Gastrocnemius medialis (tissue), 4 donors: ENCODE data around the gene TRAPPC2L.

Experiments
- CTCF ChIP-seq, 5 experiments: fragments of 450-650 bp in 3 of 5; fragments of 200-600 bp in 2 of 5; sonication (generic) in 2 of 5; IDR thresholded peaks in 4 of 5; conservative IDR thresholded peaks in 1 of 5; 1 replicate in 4 of 5; 2 replicates in 1 of 5; pipeline ENCODE4 v1.5.1; 2016 to 2019; ENCODE audit warnings: antibody characterized with exemption in 5 of 5, mild to moderate bottlenecking in 3 of 5, moderate library complexity in 3 of 5
- POLR2A ChIP-seq, 2 donors: fragments of 450-650 bp; IDR thresholded peaks; one replicate each; pipeline ENCODE4 v1.6.1; 2017; ENCODE audit warnings: antibody characterized with exemption in 2 of 2, mild to moderate bottlenecking in 2 of 2, moderate library complexity in 2 of 2

DNA sequence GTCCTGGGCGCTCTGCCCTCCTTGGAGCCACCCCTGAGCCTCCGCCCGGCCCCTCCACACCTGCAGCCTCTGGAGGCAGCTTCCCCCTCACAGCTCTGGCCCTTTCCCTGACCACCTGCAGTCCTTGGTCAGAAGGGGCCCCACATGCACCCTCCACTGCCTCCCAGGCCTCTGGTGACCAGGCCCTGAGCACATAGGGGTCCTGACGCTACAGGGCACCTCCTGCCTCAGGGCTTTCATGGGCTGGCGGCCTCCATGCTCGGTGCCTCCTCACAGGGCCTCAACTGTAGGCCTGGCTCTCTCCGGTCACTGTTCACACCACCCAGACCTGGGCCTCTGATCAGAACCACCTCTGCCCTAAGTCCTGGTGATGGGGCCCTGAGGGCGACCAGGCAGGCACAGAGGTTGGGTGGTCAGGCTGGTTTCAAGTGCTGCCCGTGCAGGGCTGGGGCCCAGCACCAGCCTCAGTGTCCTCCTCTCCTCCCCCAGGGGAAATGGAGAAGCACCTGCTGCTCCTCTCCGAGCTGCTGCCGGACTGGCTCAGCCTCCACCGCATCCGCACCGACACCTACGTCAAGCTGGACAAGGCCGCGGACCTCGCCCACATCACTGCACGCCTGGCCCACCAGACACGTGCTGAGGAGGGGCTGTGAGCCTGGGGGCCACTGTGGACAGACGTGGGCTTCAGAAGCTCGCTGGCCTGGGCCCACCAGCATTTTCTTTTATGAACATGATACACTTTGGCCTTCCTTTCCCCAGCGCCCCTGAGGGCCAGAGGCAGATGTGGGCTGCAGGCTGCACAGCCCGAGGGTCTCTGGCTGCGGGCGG is 49.1 kb upstream of the TRAPPC2L start:
- no peak for TF ChIP-seq CTCF (IDR thresholded peaks at IDR 0.05 in 4 of 5, conservative IDR thresholded peaks at IDR 0.05 in 1 of 5)
- TF ChIP-seq POLR2A (IDR thresholded peaks at IDR 0.05) = no peak
